Measurements from ENCODE around the gene PARN.

PARN gene

DNA sequence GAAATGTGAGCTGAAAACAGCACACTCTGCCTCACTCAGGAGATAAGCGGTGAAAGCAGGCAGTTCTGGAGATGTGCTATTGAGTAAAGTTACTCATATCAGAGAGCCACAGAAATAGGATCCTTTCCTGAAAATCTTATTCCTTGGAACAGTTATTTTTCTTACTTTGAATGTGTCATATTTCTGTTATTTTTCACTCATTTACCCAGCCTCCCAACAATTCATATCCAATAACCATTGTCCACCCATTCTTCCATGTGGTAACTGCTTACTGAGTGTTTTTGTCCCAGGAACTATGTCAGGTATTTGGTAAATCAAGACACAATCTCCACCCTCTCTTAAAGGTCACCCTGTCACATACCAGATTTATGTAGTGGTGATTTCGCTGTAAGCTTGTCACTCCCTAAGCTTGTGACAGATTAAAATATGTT, 144.9 kb downstream of the PARN start:
- H3K4me1 ChIP-seq (ENCODE audit: insufficient read depth, low read length) = peaks cover 32% of the 10 kb centered on the region
- H3K36me3 ChIP-seq (ENCODE audit: insufficient read depth, low read length) = peaks cover 4% of the 10 kb centered on the region
- H3K9ac ChIP-seq (ENCODE audit: low read depth, low read length) = no peak overlapping the region
- peaks cover 5% of the 10 kb centered on the region; the same call in 1 of the 2 replicates for H3K9me3 ChIP-seq (ENCODE audit: control insufficient read depth, insufficient read depth, low read length)

DNA sequence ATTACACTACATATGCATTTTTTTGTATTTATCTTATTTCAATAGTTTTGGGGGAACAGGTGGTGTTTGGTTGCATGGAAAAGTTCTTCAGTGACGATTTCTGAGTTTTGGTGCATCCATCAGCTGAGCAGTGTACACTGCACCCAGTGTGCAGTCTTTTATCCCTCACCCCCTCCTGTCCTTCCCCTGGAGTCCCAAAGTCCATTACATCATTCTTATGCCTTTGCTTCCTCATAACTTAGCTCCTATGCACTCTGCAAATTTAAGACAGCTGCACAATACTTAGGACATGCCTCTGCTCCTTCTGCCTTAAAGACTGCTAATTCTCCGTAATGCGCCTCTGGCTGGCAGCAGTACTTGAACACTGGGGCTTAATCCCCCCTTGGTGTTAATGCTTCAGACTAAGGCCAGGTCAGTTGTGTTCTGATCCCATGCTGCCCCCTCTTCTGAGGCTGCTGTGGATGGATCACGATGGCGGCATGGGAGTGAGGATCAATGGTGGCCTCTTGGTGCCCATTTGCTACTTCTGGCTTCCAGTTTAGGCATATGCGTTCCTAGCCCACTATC, 146.2 kb downstream of the PARN start:
- Histone ChIP-seq H3K9me3 (ENCODE audit: control insufficient read depth, insufficient read depth, low read length) (peaks cover 5% of the 10 kb centered on the region; the same call in 1 of the 2 replicates), H3K4me1 (ENCODE audit: insufficient read depth, low read length) (peaks cover 26% of the 10 kb centered on the region), H3K9ac (ENCODE audit: low read depth, low read length) (no peak overlapping the region), H3K36me3 (ENCODE audit: insufficient read depth, low read length) (peaks cover 4% of the 10 kb centered on the region)

DNA sequence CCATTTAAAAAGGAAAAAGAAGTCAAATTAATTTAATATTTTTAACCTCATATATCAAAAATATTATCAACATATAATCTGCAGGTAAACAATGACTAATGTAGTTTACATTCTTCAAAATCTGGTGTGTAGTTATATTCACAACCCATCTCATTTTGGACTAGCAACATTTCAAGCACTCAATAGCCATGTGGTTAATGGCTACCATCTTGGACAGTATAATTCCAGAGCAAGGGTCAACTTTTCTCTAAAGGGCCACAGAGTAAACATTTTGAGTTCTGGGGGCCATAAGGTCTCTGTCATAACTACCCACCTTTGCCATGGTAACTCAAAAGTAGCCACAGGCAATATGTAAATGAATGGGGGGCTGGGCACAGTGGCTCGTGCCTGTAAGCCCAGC, 153.9 kb downstream of the PARN start:
- H3K9me3 ChIP-seq (ENCODE audit: control insufficient read depth, insufficient read depth, low read length) = no peaks in the 10 kb centered on the region
- no peaks in the 10 kb centered on the region for H3K4me1 ChIP-seq (ENCODE audit: insufficient read depth, low read length)
- H3K36me3 ChIP-seq (ENCODE audit: insufficient read depth, low read length) = no peaks in the 10 kb centered on the region
- no peak overlapping the region for H3K9ac ChIP-seq (ENCODE audit: low read depth, low read length)

DNA sequence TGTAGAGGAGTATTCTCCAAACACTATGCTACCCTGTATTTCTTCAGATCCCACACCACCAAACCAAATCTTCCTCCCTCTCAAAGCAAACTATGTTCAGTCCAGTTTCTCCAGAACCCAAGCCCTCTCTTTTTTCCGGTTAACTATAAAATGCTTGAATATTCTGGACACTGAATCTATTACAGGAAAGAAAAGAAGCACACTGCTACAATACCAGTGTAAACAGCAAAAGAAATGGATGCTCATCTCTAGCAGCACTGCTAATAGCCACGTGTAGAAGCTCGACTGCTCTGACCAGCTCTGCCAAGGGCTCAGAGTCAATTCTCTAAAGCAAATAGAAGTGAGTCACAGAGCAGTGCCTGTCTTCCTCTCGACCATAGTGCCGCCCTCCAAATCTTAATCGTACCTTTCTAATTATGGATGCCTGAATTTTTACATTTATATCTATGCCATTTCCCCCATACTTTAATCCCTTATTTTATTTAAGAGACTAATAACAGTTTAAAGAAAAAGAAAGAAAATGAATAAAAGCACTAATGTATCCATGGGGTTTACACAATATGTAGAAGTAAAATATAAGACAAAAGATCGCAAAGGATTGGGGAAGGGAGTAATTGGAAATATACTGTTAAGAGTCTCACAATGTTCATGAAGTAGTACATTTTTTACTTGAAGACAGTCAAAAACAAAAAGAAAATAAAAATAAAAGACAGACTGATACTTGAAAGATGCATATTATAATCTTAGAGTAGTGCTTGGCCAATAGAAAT, 154.5 kb downstream of the PARN start:
- H3K4me1 ChIP-seq (ENCODE audit: insufficient read depth, low read length) = no peaks in the 10 kb centered on the region
- H3K36me3 ChIP-seq (ENCODE audit: insufficient read depth, low read length) = no peaks in the 10 kb centered on the region; the same call in 1 of the 2 replicates
- no peak overlapping the region for H3K9ac ChIP-seq (ENCODE audit: low read depth, low read length)
- no peaks in the 10 kb centered on the region for H3K9me3 ChIP-seq (ENCODE audit: control insufficient read depth, insufficient read depth, low read length)

DNA sequence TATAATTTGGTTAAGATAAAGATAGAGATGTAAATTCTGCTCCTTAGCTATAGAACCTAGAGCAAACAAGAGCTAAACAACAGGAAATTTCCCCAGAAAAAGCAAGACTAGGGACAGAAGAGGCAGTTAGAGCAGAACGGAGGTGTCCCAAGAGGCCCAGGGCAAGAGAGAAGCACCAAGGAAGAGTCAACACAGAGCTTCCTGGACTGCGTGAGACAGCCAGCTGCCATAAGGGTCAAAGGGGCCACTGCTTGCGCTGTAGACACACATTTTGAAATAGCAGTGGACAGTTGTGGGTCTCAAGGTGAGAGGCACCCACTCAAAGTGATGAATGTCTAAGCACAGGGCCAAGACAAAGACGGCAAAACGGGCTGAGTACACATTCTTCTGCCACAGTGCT, 156.6 kb downstream of the PARN start:
- H3K36me3 ChIP-seq (ENCODE audit: insufficient read depth, low read length) = no peaks in the 10 kb centered on the region; the same call in 1 of the 2 replicates
- no peaks in the 10 kb centered on the region for H3K9me3 ChIP-seq (ENCODE audit: control insufficient read depth, insufficient read depth, low read length)
- no peaks in the 10 kb centered on the region for H3K4me1 ChIP-seq (ENCODE audit: insufficient read depth, low read length)
- no peak overlapping the region for H3K9ac ChIP-seq (ENCODE audit: low read depth, low read length)

DNA sequence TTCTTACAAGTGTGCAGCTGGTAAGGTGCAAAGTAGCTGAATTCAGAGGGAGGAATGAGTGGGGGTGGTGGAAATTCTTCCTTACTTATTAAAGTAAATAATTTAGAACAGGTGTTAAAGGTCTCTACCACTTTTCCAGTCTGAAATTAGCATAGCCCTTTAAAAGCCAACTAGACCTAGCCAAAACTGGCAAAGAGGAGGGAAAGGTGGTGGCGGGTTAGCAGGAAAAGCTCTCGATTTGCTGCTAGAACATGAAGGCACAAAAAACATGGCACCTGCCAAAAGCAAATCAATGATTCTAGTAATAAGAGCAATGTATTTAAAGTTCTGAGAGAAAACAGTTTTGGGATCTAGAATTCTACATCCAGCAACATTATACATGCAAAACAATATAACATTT, 157.7 kb downstream of the PARN start:
- no peaks in the 10 kb centered on the region for H3K9me3 ChIP-seq (ENCODE audit: control insufficient read depth, insufficient read depth, low read length)
- no peak overlapping the region for H3K9ac ChIP-seq (ENCODE audit: low read depth, low read length)
- no peaks in the 10 kb centered on the region; the same call in 1 of the 2 replicates for H3K36me3 ChIP-seq (ENCODE audit: insufficient read depth, low read length)
- H3K4me1 ChIP-seq (ENCODE audit: insufficient read depth, low read length) = 0 out of 2 replicates have a peak, but pooled peaks cover 4% of the 10 kb centered on the region

DNA sequence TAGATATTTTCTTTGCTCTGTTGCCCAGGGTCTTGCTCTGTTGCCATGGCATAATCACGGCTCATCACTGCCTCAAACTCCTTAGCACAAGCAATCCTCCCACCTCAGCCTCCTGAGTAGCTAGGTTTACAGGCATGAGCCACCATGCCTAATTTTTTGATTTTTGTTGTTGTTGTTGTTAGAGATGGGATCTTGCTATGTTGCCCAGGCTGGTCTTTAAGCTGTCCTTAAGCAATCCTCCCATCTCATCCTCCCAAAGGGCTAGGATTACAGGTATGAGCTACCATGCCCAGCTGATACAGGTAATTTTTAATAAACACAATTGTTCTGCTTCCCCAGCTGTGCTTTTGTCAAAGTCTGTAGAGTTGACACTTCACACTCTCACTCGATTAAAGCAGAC, 159.3 kb downstream of the PARN start:
- no peaks in the 10 kb centered on the region; the same call in 1 of the 2 replicates for H3K36me3 ChIP-seq (ENCODE audit: insufficient read depth, low read length)
- 0 out of 2 replicates have a peak, but pooled peaks cover 4% of the 10 kb centered on the region for H3K4me1 ChIP-seq (ENCODE audit: insufficient read depth, low read length)

DNA sequence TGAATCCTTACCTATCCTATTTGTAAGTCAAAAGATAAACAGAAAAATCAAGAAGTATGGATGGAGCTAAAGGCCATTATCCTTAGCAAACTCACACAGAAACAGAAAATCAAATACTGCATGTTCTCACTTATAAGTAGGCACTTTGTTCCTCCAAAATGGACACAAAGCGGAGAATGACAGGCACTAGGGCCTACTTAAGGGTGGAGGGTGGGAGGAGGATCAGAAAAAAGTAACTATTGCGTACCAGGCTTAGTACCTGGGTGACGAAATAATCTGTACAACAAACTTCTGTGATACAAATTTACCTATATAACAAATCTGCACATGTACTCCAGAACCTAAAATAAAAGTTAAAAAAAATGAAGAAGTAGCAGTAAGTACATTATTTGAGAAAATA, 164.3 kb downstream of the PARN start:
- Histone ChIP-seq H3K36me3 (ENCODE audit: insufficient read depth, low read length) (no peaks in the 10 kb centered on the region; the same call in 1 of the 2 replicates), H3K4me1 (ENCODE audit: insufficient read depth, low read length) (0 out of 2 replicates have a peak, but pooled peaks cover 10% of the 10 kb centered on the region), H3K9ac (ENCODE audit: low read depth, low read length) (no peak overlapping the region), H3K9me3 (ENCODE audit: control insufficient read depth, insufficient read depth, low read length) (peaks cover 9% of the 10 kb centered on the region)

More for the DNA sequence above, 159.3 kb downstream of the PARN start:
- no peaks in the 10 kb centered on the region for H3K9me3 ChIP-seq (ENCODE audit: control insufficient read depth, insufficient read depth, low read length)
- no peak overlapping the region for H3K9ac ChIP-seq (ENCODE audit: low read depth, low read length)

DNA sequence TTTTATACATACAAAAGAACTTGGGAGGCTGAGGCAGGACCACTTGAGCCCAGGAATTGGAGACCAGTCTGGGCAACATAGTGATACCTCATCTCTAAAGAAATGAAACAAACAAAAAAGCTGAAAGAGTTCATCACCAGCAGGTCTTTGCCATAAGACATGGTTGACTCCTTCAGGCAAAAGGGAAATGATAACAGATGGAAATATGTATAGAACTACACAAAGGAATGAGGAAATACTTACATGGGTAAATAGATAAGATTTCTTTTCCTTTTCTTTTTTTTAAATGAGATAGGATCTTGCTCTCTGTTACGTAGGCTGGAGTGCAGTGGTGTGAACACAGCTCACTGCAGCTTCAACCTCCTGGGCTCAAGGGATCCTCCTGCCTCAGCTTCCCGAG, 165.3 kb downstream of the PARN start:
- Histone ChIP-seq H3K9me3 (ENCODE audit: control insufficient read depth, insufficient read depth, low read length) (peaks cover 9% of the 10 kb centered on the region), H3K36me3 (ENCODE audit: insufficient read depth, low read length) (no peaks in the 10 kb centered on the region; the same call in 1 of the 2 replicates), H3K4me1 (ENCODE audit: insufficient read depth, low read length) (0 out of 2 replicates have a peak, but pooled peaks cover 10% of the 10 kb centered on the region), H3K9ac (ENCODE audit: low read depth, low read length) (no peak overlapping the region)

DNA sequence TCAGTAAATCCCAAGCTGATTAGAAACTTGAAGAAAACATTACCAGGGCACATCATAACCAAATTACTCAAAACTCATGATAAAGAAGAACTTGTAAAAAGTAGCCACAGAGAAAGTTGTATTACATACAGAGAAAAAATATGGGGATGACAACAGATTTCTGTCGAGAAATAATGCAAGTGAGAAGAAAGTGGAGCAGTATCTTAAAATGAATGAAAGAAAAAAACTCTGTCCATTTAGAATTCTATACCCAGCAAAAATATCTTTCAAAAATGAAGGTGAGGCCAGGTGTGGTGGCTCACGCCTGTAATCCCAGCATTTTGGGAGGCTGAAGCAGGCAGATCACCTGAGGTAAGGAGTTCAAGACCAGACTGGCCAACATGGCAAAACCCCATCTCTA, 165.9 kb downstream of the PARN start:
- H3K9me3 ChIP-seq (ENCODE audit: control insufficient read depth, insufficient read depth, low read length) = peaks cover 9% of the 10 kb centered on the region
- H3K36me3 ChIP-seq (ENCODE audit: insufficient read depth, low read length) = no peaks in the 10 kb centered on the region; the same call in 1 of the 2 replicates
- H3K9ac ChIP-seq (ENCODE audit: low read depth, low read length) = no peak overlapping the region
- H3K4me1 ChIP-seq (ENCODE audit: insufficient read depth, low read length) = 0 out of 2 replicates have a peak, but pooled peaks cover 10% of the 10 kb centered on the region

DNA sequence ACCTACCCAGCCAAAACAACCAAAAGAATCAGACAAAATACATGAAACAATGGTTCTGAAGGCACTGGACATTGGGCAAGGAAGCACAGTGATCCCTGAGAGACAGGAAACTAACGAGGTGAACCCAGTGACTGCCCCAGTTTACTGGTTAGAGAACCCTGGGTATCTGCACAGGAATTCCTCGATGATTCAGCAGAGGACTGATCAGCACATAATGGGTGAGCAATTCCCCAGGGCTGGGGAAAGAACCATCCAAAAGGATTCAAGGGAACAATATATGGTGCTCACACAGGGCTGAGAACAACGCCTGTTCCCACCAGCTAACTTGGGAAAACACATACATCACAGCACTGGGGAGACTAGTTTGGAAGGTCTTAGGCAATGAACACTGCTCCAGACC, 167.2 kb downstream of the PARN start:
- H3K36me3 ChIP-seq (ENCODE audit: insufficient read depth, low read length) = no peaks in the 10 kb centered on the region
- H3K9ac ChIP-seq (ENCODE audit: low read depth, low read length) = no peak overlapping the region

DNA sequence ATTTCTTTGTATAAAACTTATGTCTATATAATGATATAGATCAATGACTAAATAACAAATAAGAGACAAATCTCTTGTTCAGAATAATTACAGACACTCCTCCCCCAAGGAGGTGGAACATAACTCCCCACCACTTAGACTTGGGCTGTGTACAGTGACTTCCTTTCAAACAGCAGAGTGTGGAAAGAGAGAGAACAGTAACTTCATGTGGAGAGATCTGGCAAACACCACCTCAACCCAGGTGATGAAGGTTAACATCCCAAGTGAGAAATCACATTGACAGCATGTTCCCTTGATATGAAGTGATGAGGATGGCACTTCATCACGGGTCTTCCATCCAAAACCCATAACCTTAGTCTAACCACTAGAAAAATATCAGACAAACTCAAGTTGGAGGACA, 169.3 kb downstream of the PARN start:
- Histone ChIP-seq H3K9ac (ENCODE audit: low read depth, low read length) (no peak overlapping the region), H3K4me1 (ENCODE audit: insufficient read depth, low read length) (0 out of 2 replicates have a peak, but pooled peaks cover 11% of the 10 kb centered on the region), H3K9me3 (ENCODE audit: control insufficient read depth, insufficient read depth, low read length) (peaks cover 9% of the 10 kb centered on the region), H3K36me3 (ENCODE audit: insufficient read depth, low read length) (no peaks in the 10 kb centered on the region)

More for the DNA sequence above, 167.2 kb downstream of the PARN start:
- Histone ChIP-seq H3K9me3 (ENCODE audit: control insufficient read depth, insufficient read depth, low read length) (peaks cover 9% of the 10 kb centered on the region), H3K4me1 (ENCODE audit: insufficient read depth, low read length) (0 out of 2 replicates have a peak, but pooled peaks cover 13% of the 10 kb centered on the region)

DNA sequence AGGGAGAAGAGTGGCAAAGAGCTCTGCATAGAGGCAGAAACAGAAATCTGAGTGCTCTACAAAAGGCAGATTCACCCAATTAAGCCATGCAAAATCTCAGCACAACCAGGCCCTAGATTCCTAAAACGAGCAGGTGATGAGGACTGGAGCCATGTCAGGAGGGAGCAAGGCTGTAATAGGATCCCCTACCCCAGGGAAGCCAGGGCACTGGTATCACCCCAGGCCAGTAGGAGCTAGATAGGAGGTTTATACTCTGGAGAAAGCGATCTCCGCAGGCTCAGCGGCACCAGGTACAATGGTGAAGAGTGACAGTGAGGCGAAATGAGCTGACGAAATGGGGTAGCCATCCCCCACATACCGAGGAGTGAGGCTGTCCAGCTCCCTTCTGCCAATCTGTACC, 171.5 kb downstream of the PARN start:
- Histone ChIP-seq H3K4me1 (ENCODE audit: insufficient read depth, low read length) (0 out of 2 replicates have a peak, but pooled peaks cover 11% of the 10 kb centered on the region), H3K9ac (ENCODE audit: low read depth, low read length) (no peak overlapping the region), H3K9me3 (ENCODE audit: control insufficient read depth, insufficient read depth, low read length) (no peaks in the 10 kb centered on the region), H3K36me3 (ENCODE audit: insufficient read depth, low read length) (no peaks in the 10 kb centered on the region)

DNA sequence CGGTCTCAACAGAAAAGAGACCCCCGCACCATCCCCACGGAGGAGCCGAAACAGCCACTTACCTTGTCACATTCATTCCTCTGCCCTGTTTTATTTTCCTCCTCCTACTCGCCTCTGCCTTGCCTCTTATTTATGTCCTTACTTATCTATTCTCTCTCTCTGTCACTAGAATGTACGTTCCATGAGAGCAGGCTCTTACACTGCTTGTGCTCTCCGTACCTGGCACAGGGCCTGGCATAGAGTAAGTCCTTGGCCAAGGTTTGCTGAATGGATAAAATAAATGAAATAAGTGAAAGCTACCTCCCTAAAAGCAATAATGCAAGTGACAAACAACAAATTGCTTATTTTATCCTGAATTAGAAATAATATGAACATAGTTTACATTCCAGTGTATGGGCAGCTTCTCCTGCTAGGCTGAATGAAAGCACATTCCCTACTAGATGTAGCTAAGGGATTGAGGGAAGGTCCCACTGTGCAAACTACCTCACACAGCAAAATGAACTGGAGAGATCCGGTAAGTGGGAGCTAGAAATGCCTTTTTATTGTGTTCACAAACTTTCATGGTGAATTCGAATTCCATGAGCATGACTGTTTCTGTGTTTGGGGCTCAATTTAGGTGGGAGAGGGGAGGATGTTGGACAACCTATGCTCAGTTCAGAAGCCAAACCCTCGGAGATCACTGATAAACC, 173.1 kb downstream of the PARN start:
- Histone ChIP-seq H3K4me1 (ENCODE audit: insufficient read depth, low read length) (0 out of 2 replicates have a peak, but pooled peaks cover 5% of the 10 kb centered on the region), H3K9ac (ENCODE audit: low read depth, low read length) (no peak overlapping the region), H3K36me3 (ENCODE audit: insufficient read depth, low read length) (no peaks in the 10 kb centered on the region), H3K9me3 (ENCODE audit: control insufficient read depth, insufficient read depth, low read length) (no peaks in the 10 kb centered on the region)
